Lower lobe of right lung (tissue), 2 donors: ENCODE results near the gene DNAJC12. TPM values are rescaled to one million over a fixed set of nuclear protein-coding genes. Genes with fewer than 3 reads are reported as not detected.
"Not testable (repeated sequence)": the region's sequence is repeated elsewhere in the genome, so short reads cannot be mapped to it uniquely, and the experiment has no call there.

Experiments
- ATAC-seq, 2 donors: fragments of 200-7000 bp; cut with Tn5 transposase; one replicate each; pipeline ENCODE4 v1.9.1; 2020 to 2022; ENCODE audit warnings: mild to moderate bottlenecking in 2 of 2, moderate library complexity in 2 of 2
- DNase-seq: peaks from one replicate; pipeline ENCODE4 v3.0.0-alpha.2; 2020
- H3K27ac ChIP-seq: fragments of 200-600 bp; one replicate; pipeline ENCODE4 v1.8.0; 2022
- H3K27me3 ChIP-seq: fragments of 200-600 bp; one replicate; pipeline ENCODE4 v1.8.0; 2022; ENCODE audit warnings: low read depth
- H3K36me3 ChIP-seq: fragments of 200-600 bp; one replicate; pipeline ENCODE4 v1.8.0; 2022; ENCODE audit warnings: mild to moderate bottlenecking
- H3K4me1 ChIP-seq: fragments of 200-600 bp; one replicate; pipeline ENCODE4 v1.8.0; 2022
- H3K4me3 ChIP-seq: fragments of 200-600 bp; one replicate; pipeline ENCODE4 v1.8.0; 2022; ENCODE audit warnings: mild to moderate bottlenecking
- H3K9me3 ChIP-seq: fragments of 200-600 bp; one replicate; pipeline ENCODE4 v1.8.0; 2022
- CTCF ChIP-seq: fragments of 200-600 bp; IDR thresholded peaks from one replicate; pipeline ENCODE4 v1.8.0; 2022; ENCODE audit warnings: antibody characterized with exemption, mild to moderate bottlenecking
- intact Hi-C: fragments of 100-400 bp; cut with DNase I; formaldehyde crosslinking; loops from one replicate; pipeline ENCODE4 v1.11.0; 2022
- long read RNA-seq: library from polyadenylated mRNA; unstranded; transcript quantifications from one replicate; pipeline ENCODE4 v2.0.0, GENCODE V29; 2021
- total RNA-seq: library from RNA; stranded (reverse); fragmentation: NEBNext Ultra II Directional; extraction: Animal tissue kit (Norgen Biotek cat#: 25700); gene quantifications from one replicate; pipeline ENCODE4 v1.2.1, GENCODE V29; 2021
- donor health status: DM: no; HTN: yes; CAD: no; lungs with severe emphysema.

Gene DNAJC12
- 1.5 TPM for total RNA-seq
- long read RNA-seq, partial matches to known transcripts: 2 of 3 reads
- long read RNA-seq, other reads (novel, unspliced or antisense): 1 of 3 reads

DNA sequence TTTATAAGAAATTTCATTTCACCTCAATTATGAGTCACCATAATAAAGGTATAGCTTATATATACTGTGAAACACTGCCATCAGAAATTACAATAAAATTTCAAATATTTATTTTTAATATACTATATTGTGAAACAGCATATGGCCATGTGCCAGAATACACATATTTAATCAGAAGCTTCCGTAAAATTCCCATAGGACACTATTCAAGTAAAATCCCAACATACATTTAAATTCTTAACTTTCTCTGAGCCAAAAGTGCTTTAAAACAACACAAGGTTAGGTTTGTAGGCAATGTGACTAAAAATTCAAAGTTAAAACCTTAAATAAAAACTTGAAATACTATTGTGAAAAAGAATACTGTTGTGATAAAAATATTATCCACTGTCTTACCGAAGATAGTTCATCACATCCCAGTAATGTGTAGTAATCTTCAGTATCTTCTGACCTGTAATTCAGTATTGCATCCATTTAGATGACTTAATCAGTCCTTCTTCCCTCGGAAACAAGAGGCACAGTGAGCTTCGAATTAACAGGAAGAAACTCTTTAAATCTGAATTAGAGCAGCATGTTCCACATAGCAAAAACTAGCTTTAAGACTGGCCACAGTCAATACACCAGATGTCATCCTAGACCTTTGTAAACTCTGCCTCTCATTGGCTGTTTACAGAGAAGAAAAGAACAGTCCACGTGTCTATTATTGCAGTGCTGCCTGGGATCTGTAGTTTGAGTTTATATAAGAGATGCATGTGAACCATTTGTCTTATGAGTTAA, at the start of gene DNAJC12:
Gene DNAJC12 (minus strand): TSS at position 648 of the 774 bp plus-strand sequence. CDS start 177 bp downstream, at position 471.
- Histone ChIP-seq H3K4me1 (no peaks in the 10 kb centered on the region), H3K27ac (no peak within 1 kb of the TSS), H3K27me3 (no peaks in the 10 kb centered on the region), H3K4me3 (peak within 1 kb of the TSS; percentile 20), H3K9me3 (peaks cover 5% of the 10 kb centered on the region), H3K36me3 (no peaks in the 10 kb centered on the region)
- intact Hi-C loops: no loop called here
- ATAC-seq: peak; percentile 40 to 68
- TF ChIP-seq CTCF: no peak
- no peak for DNase-seq

DNA sequence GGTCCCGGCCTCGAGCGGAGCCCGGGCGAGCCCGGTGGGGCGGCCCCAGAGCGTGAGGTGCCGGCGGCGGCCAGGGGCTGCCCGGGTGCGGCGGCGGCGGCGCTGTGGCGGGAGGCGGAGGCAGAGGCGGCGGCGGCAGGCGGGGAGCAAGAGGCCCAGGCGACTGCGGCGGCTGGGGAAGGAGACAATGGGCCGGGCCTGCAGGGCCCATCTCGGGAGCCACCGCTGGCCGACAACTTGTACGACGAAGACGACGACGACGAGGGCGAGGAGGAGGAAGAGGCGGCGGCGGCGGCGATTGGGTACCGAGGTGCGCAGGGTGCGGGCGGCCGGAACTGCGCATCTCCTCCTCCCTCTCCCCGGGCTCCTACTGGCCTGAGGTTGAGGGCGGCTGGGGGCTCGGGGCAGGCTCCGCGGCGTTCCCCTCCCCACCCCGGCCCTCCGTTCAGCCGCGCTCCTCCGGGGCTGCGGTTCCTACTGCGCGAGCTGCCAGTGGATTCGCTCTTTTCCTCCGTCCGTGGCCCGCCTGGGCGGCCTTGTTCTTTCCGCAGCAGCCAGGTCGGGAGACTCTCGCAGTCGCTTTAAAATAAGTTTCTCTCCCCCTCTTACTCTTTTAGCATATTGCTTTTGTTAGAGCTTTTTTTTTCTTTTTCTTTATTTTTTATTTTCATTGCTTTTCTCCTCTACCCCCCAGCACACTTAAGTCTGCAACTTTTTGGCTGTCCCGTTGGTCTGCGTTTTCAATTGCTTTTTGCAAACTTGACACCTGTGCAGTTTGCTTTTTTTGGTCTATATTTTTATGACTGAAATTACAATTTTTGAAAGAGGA, 47.1 kb upstream of the DNAJC12 start:
- DNase-seq: peak; percentile 91
- ATAC-seq: peak; percentile 83 to 84
- H3K4me1 ChIP-seq: peaks cover 16% of the 10 kb centered on the region
- H3K9me3 ChIP-seq: no peaks in the 10 kb centered on the region
- H3K4me3 ChIP-seq: peak overlapping the region; percentile 91
- H3K27me3 ChIP-seq: no peaks in the 10 kb centered on the region
- peaks cover 36% of the 10 kb centered on the region for H3K36me3 ChIP-seq
- intact Hi-C loops: no loop called here
- no peak for TF ChIP-seq CTCF
- H3K27ac ChIP-seq: peak overlapping the region; percentile 94

GRCh38 chr10:67884313-67884841, 46.4 kb upstream of the DNAJC12 start, which contains the start of gene SIRT1:
Gene SIRT1 (plus strand): TSS chr10:67884656. CDS start chr10:67884722, 66 bp downstream.
- peaks cover 16% of the 10 kb centered on the region for H3K4me1 ChIP-seq
- H3K27ac ChIP-seq: peak within 1 kb of the TSS; percentile 94
- H3K4me3 ChIP-seq: peak within 1 kb of the TSS; percentile 91
- peak; percentile 16 for TF ChIP-seq CTCF
- H3K36me3 ChIP-seq: peaks cover 29% of the 10 kb centered on the region
- DNase-seq: peak; percentile 98
- peak; percentile 95 to 97 for ATAC-seq
- no peaks in the 10 kb centered on the region for H3K9me3 ChIP-seq
- H3K27me3 ChIP-seq: no peaks in the 10 kb centered on the region
- intact Hi-C loops: no loop called here

- Histone ChIP-seq H3K36me3 (peaks cover 23% of the 10 kb centered on the region), H3K4me3 (peak overlapping the region; percentile 91), H3K27ac (peak overlapping the region; percentile 94), H3K27me3 (no peaks in the 10 kb centered on the region), H3K4me1 (peaks cover 16% of the 10 kb centered on the region), H3K9me3 (no peaks in the 10 kb centered on the region)
- intact Hi-C loops: no loop called here
- TF ChIP-seq CTCF: no peak
- DNase-seq: no peak
- ATAC-seq: no peak
These were observed 45.8 kb upstream of the DNAJC12 start for GRCh38 chr10:67883710-67884312.

- intact Hi-C loops: no loop called here
- H3K27me3 ChIP-seq: no peaks in the 10 kb centered on the region
- H3K4me1 ChIP-seq: no peaks in the 10 kb centered on the region
- ATAC-seq: no peak
- no peaks in the 10 kb centered on the region for H3K36me3 ChIP-seq
- no peak for DNase-seq
- TF ChIP-seq CTCF: no peak
- no peaks in the 10 kb centered on the region for H3K9me3 ChIP-seq
- H3K27ac ChIP-seq: no peak overlapping the region
- no peak overlapping the region for H3K4me3 ChIP-seq
These were observed 40.1 kb upstream of the DNAJC12 start for GRCh38 chr10:67878133-67878532.

DNA sequence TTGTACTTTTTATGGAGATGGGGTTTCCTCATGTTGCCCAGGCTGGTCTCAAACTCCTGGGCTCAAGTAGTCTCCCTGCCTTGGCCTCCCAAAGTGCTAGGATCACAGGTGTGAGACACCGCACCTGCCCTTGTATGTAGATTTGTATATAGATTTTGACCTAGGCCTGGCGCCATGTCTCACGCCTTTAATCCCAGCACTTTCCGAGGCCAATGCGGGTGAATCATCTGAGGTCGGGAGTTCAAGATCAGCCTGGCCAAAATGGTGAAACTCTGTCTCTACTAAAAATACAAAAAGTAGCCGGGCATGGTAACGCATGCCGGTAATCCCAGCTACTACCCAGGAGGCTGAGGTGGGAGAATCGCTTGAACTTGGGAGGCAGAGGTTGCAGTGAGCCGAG, 39.4 kb upstream of the DNAJC12 start:
- H3K27ac ChIP-seq, ATAC-seq, H3K9me3 ChIP-seq, H3K27me3 ChIP-seq, DNase-seq, H3K4me1 ChIP-seq, intact Hi-C loops, H3K36me3 ChIP-seq, H3K4me3 ChIP-seq: not testable (repeated sequence)
